ENCODE measurements around the gene GOLGB1. TPM values are rescaled to one million over a fixed set of nuclear protein-coding genes. Genes with fewer than 3 reads are reported as not detected.

GOLGB1 gene, protein sequence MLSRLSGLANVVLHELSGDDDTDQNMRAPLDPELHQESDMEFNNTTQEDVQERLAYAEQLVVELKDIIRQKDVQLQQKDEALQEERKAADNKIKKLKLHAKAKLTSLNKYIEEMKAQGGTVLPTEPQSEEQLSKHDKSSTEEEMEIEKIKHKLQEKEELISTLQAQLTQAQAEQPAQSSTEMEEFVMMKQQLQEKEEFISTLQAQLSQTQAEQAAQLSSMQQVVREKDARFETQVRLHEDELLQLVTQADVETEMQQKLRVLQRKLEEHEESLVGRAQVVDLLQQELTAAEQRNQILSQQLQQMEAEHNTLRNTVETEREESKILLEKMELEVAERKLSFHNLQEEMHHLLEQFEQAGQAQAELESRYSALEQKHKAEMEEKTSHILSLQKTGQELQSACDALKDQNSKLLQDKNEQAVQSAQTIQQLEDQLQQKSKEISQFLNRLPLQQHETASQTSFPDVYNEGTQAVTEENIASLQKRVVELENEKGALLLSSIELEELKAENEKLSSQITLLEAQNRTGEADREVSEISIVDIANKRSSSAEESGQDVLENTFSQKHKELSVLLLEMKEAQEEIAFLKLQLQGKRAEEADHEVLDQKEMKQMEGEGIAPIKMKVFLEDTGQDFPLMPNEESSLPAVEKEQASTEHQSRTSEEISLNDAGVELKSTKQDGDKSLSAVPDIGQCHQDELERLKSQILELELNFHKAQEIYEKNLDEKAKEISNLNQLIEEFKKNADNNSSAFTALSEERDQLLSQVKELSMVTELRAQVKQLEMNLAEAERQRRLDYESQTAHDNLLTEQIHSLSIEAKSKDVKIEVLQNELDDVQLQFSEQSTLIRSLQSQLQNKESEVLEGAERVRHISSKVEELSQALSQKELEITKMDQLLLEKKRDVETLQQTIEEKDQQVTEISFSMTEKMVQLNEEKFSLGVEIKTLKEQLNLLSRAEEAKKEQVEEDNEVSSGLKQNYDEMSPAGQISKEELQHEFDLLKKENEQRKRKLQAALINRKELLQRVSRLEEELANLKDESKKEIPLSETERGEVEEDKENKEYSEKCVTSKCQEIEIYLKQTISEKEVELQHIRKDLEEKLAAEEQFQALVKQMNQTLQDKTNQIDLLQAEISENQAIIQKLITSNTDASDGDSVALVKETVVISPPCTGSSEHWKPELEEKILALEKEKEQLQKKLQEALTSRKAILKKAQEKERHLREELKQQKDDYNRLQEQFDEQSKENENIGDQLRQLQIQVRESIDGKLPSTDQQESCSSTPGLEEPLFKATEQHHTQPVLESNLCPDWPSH (N-terminal part only)
- polyA plus RNA-seq (2011; rRNA removed) (30.3 and 35.7 TPM in 2 replicates), polyA minus RNA-seq (2011; rRNA and poly(A)+ RNA removed) (36.4 and 38.9 TPM in 2 replicates)

DNA sequence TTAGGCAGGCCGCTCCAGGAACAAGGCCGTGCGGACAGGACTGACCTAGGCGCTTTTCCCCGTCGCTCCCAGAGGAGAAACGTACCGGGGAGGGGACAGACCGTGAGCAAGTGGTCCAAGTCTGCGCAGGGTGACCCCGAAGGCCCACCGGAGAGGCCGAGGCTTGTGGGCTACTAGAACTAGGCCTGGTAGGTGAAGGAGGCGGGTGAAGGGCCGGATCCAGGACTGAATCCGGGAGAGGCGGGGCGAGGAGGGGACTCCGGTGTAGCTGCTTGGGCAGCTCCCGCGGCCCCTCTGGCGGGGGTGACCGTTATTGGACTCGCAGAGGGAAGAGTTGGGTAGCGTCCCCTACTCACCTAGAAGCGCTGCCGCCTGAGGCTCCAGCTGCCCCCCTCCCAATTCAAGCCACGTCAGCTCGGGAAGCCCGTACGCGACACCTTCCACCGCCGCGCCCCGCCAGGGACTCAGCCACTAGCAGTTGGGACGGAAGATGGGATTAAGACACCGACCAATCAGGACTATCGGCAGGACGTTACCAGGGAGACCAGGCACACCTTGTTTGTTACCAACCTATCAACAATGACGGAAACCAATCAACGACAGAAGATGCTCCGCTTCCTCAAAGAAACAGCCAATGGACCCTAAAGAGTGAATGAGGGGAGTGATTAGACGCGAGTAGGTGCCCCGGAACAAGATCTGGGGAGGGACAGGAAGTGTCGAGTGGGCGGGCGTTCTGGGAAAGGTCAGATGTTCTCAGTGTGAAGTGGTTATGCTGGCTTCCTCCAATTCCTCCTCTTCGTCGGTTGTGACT is at the start of gene GOLGB1:
GOLGB1 (minus strand) TSS at position 466 of the 811 bp plus-strand sequence. CDS start 18,770 bp downstream, outside the sequence.
- TF ChIP-seq, protein P1, sequence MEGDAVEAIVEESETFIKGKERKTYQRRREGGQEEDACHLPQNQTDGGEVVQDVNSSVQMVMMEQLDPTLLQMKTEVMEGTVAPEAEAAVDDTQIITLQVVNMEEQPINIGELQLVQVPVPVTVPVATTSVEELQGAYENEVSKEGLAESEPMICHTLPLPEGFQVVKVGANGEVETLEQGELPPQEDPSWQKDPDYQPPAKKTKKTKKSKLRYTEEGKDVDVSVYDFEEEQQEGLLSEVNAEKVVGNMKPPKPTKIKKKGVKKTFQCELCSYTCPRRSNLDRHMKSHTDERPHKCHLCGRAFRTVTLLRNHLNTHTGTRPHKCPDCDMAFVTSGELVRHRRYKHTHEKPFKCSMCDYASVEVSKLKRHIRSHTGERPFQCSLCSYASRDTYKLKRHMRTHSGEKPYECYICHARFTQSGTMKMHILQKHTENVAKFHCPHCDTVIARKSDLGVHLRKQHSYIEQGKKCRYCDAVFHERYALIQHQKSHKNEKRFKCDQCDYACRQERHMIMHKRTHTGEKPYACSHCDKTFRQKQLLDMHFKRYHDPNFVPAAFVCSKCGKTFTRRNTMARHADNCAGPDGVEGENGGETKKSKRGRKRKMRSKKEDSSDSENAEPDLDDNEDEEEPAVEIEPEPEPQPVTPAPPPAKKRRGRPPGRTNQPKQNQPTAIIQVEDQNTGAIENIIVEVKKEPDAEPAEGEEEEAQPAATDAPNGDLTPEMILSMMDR (IDR thresholded peaks at IDR 0.05; ENCODE audit: low read depth, low read length), result peak; percentile 24
- CTCF ChIA-PET, result interaction anchor here (0.6 kb wide), 1 partner anchor 24 kb away, joined by 3 read pairs; no protein-coding TSS in a partner anchor
- Histone ChIP-seq H3K9me3 (ENCODE audit: control insufficient read depth, insufficient read depth, low read length) (peaks cover 4% of the 10 kb centered on the region; the same call in 1 of the 2 replicates), H3K27me3 (ENCODE audit: control insufficient read depth, insufficient read depth, low read length) (no peaks in the 10 kb centered on the region), H3K27ac (ENCODE audit: low read depth, low read length) (peak within 1 kb of the TSS; percentile 93), H3K4me3 (ENCODE audit: low read depth, low read length) (peak within 1 kb of the TSS; percentile 92)
- peak; percentile 97 for DNase-seq (ENCODE audit: low read depth, low spot score)
- POLR2A ChIA-PET, result no interaction called here

DNA sequence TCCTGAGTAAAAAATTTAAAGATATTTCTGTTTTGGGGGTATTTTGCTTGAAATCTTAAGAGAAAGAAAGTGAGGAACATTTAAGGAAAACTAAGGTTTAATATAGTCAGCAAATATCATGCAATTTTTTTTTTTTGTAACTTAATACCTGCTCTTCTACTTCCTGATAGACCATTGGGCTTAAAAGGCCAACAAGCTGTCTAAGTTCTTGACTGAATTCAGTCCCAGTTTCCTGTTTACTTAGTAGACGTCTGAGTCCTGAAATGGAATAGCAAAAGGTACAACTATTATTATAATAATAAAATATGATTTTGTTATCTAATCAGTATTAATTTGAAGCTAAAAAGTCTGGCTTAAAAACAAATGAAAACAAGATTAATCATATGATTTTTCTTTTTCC is 47.4 kb upstream of the GOLGB1 start:
- TF ChIP-seq, protein P1 (IDR thresholded peaks at IDR 0.05; ENCODE audit: low read depth, low read length), result no peak
- Histone ChIP-seq H3K4me3 (ENCODE audit: low read depth, low read length) (no peak overlapping the region), H3K27me3 (ENCODE audit: control insufficient read depth, insufficient read depth, low read length) (no peaks in the 10 kb centered on the region), H3K27ac (ENCODE audit: low read depth, low read length) (no peak overlapping the region), H3K9me3 (ENCODE audit: control insufficient read depth, insufficient read depth, low read length) (no peaks in the 10 kb centered on the region)
- DNase-seq (ENCODE audit: low read depth, low spot score), result no peak
- POLR2A ChIA-PET, result no interaction called here
- CTCF ChIA-PET, result no interaction called here

DNA sequence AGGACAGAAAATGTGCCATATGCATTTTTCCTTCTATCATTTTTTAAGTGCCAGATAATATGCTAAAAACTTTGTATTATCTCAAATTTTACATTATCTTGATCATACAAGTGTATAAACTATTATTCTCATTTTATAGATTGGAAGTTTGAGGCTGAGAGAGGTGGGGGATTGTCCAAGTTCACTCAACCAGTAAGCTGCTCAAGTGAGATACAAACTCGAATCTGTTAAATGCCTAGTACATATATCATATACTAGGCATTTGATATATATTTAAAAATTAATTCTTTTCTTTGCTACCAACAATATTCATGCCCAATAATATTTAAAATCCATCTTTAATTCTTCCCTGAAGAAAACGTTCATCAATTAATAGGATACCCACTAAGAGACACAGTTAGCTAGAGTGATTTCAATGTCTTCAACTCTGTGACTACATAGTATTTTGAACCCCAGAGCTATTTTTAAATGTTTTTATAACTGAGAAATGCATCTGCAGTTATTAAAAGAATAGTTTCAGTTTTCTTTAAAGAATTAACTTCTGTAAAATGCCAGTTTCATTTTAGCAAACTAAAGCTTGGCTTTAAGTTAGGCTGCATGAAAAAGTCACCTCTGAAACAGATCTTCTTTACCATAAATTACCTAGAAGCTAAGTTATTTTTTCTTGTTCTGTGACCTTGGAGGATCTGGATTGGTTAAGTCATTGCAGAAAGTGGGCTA is 44.9 kb upstream of the GOLGB1 start:
- Histone ChIP-seq H3K4me3 (ENCODE audit: low read depth, low read length) (no peak overlapping the region), H3K9me3 (ENCODE audit: control insufficient read depth, insufficient read depth, low read length) (no peaks in the 10 kb centered on the region), H3K27me3 (ENCODE audit: control insufficient read depth, insufficient read depth, low read length) (no peaks in the 10 kb centered on the region), H3K27ac (ENCODE audit: low read depth, low read length) (no peak overlapping the region)
- POLR2A ChIA-PET, result no interaction called here
- CTCF ChIA-PET, result interaction anchor here (0.5 kb wide), 1 partner anchor 248 kb away, joined by 4 read pairs; no protein-coding TSS in a partner anchor
- DNase-seq (ENCODE audit: low read depth, low spot score), result no peak
- TF ChIP-seq, protein P1 (IDR thresholded peaks at IDR 0.05; ENCODE audit: low read depth, low read length), result no peak

DNA sequence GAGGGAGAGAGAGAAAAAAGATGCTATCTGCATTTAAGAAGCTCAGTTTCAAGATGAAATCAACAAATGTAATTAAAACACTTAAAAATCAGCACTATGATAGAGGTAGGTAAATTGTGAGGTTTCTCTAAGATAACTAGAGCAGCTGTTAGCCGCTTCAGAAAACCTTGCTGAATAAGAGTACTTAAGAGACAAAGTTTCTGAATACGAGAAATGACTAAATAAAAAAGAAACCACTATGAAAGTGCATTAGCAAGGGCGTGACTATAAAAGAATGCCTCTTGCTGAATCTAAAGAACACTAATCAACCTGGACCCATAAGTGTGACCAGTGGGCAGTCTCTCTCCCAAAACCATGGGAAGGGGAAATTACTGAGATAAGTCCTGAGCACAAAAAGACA is 43.5 kb upstream of the GOLGB1 start:
- CTCF ChIA-PET, result no interaction called here
- no peak for DNase-seq (ENCODE audit: low read depth, low spot score)
- POLR2A ChIA-PET, result no interaction called here
- no peak overlapping the region for H3K4me3 ChIP-seq (ENCODE audit: low read depth, low read length)
- TF ChIP-seq, protein P1 (IDR thresholded peaks at IDR 0.05; ENCODE audit: low read depth, low read length), result no peak
- H3K27me3 ChIP-seq (ENCODE audit: control insufficient read depth, insufficient read depth, low read length), result no peaks in the 10 kb centered on the region
- no peak overlapping the region for H3K27ac ChIP-seq (ENCODE audit: low read depth, low read length)
- no peaks in the 10 kb centered on the region for H3K9me3 ChIP-seq (ENCODE audit: control insufficient read depth, insufficient read depth, low read length)
